CD14-positive monocyte (primary cell): ENCODE data around the gene ASB1. TPM values are rescaled to one million over a fixed set of nuclear protein-coding genes. Genes with fewer than 3 reads are reported as not detected.
A peak's percentile ranks its signal among the peaks of the same experiment; 100 is the strongest.

ENCODE experiments used
- DNase-seq, 3 donors: peaks; one replicate each; pipeline ENCODE4 v3.0.0-alpha.2; 2011 to 2022
- H2AFZ ChIP-seq: 2 replicates; pipeline ENCODE4 v1.6.0; 2012; ENCODE audit warnings: mild to moderate bottlenecking, low read depth, low read length, inconsistent platforms; ENCODE audit not compliant: insufficient read depth, poor library complexity, severe bottlenecking
- H3K27ac ChIP-seq, 2 donors: 1 replicate in 1 of 2; 2 replicates in 1 of 2; pipeline ENCODE4 v1.5.1; 2012 to 2013; ENCODE audit warnings: low read length in 2 of 2, control low read depth in 1 of 2, inconsistent platforms in 1 of 2, low read depth in 1 of 2, mild to moderate bottlenecking in 1 of 2
- H3K27me3 ChIP-seq, 2 donors: one replicate each; pipeline versions ENCODE4 v1.6.0 to v1.6.1; 2011 to 2013; ENCODE audit warnings: low read length in 2 of 2; ENCODE audit not compliant: control insufficient read depth in 2 of 2, insufficient read depth in 2 of 2
- H3K36me3 ChIP-seq, 2 donors: replicated peaks in 1 of 2; 1 replicate in 1 of 2; 2 replicates in 1 of 2; pipeline versions ENCODE4 v1.5.1 to v1.6.1; 2012 to 2013; ENCODE audit warnings: low read length in 2 of 2, control low read depth in 1 of 2, inconsistent platforms in 1 of 2, mild to moderate bottlenecking in 1 of 2; ENCODE audit not compliant: insufficient read depth in 2 of 2, control insufficient read depth in 1 of 2
- H3K4me1 ChIP-seq, 2 donors: 1 replicate in 1 of 2; 2 replicates in 1 of 2; pipeline versions ENCODE4 v1.5.1 to v1.6.1; 2012 to 2013; ENCODE audit warnings: low read length in 2 of 2, control low read depth in 1 of 2, inconsistent platforms in 1 of 2, mild to moderate bottlenecking in 1 of 2, moderate library complexity in 1 of 2; ENCODE audit not compliant: insufficient read depth in 2 of 2, control insufficient read depth in 1 of 2
- H3K4me2 ChIP-seq: replicated peaks from 2 replicates; pipeline ENCODE3; 2012; ENCODE audit warnings: low read length, moderate library complexity, mild to moderate bottlenecking; ENCODE audit not compliant: poor library complexity, severe bottlenecking; ENCODE audit errors: extremely low read depth
- H3K4me3 ChIP-seq, 3 experiments: fragments of 200-600 bp in 1 of 3; sonication (generic) in 1 of 3; replicated peaks in 1 of 3; 1 replicate in 2 of 3; 2 replicates in 1 of 3; pipeline ENCODE4 v1.5.1; 2011 to 2013; ENCODE audit warnings: low read length in 3 of 3, mild to moderate bottlenecking in 3 of 3, control low read depth in 2 of 3, low read depth in 2 of 3, inconsistent platforms in 1 of 3, moderate library complexity in 1 of 3
- H3K79me2 ChIP-seq: 2 replicates; pipeline ENCODE4 v1.6.0; 2012; ENCODE audit warnings: mild to moderate bottlenecking, control low read depth, inconsistent platforms, low read length, moderate library complexity; ENCODE audit not compliant: insufficient read depth
- H3K9ac ChIP-seq: 2 replicates; pipeline ENCODE4 v1.6.0; 2017; ENCODE audit warnings: low read length, mild to moderate bottlenecking; ENCODE audit not compliant: insufficient read depth, poor library complexity, severe bottlenecking
- H3K9me3 ChIP-seq, 2 donors: replicated peaks in 1 of 2; 1 replicate in 1 of 2; 2 replicates in 1 of 2; pipeline versions ENCODE4 v1.5.1 to v1.6.1; 2012 to 2013; ENCODE audit warnings: low read length in 2 of 2, control low read depth in 1 of 2; ENCODE audit not compliant: control insufficient read depth in 1 of 2, insufficient read depth in 1 of 2
- H4K20me1 ChIP-seq: 2 replicates; pipeline ENCODE4 v1.6.0; 2012; ENCODE audit warnings: mild to moderate bottlenecking, low read length, control low read depth, moderate library complexity; ENCODE audit not compliant: insufficient read depth
- H3K27ac Mint-ChIP-seq, 7 donors: one replicate each; pipeline ENCODE4 v1.8.0; 2020; ENCODE audit warnings: mild to moderate bottlenecking in 7 of 7, mixed read lengths in 7 of 7, moderate library complexity in 6 of 7, inconsistent platforms in 2 of 7
- H3K27me3 Mint-ChIP-seq, 3 donors: one replicate each; pipeline ENCODE4 v1.8.0; 2021 to 2022; ENCODE audit warnings: low read depth in 3 of 3, mild to moderate bottlenecking in 3 of 3, mixed read lengths in 3 of 3, moderate library complexity in 3 of 3, inconsistent platforms in 1 of 3
- H3K36me3 Mint-ChIP-seq, 2 donors: one replicate each; pipeline ENCODE4 v1.8.0; 2020; ENCODE audit warnings: mixed read lengths in 2 of 2, inconsistent platforms in 1 of 2, mild to moderate bottlenecking in 1 of 2
- H3K4me1 Mint-ChIP-seq: one replicate; pipeline ENCODE4 v1.8.0; 2020; ENCODE audit warnings: mild to moderate bottlenecking, mixed read lengths
- H3K4me3 Mint-ChIP-seq, 2 donors: one replicate each; pipeline ENCODE4 v1.8.0; 2020; ENCODE audit warnings: mild to moderate bottlenecking in 2 of 2, mixed read lengths in 2 of 2, moderate library complexity in 1 of 2
- H3K9me3 Mint-ChIP-seq, 7 donors: one replicate each; pipeline ENCODE4 v1.8.0; 2020 to 2022; ENCODE audit warnings: mixed read lengths in 7 of 7, mild to moderate bottlenecking in 6 of 7, moderate library complexity in 6 of 7, inconsistent platforms in 2 of 7
- WGBS: methylation state at CpG from one replicate; pipeline ENCODE4 v1.1.5; 2013; ENCODE audit warnings: missing lambda C conversion rate; ENCODE audit not compliant: insufficient coverage; 5-methylcytosine and 5-hydroxymethylcytosine counted together
- intact Hi-C, 2 donors: fragments of 100-400 bp; cut with micrococcal nuclease; formaldehyde crosslinking; loops; one replicate each; pipeline versions ENCODE4 v1.15.0 to v1.15.1; 2023
- polyA plus RNA-seq, 3 donors: library from polyadenylated mRNA; depleted of rRNA in 1 of 3; unstranded in 2 of 3; stranded (reverse) in 1 of 3; fragments of 300-500 nt in 2 of 3; fragments of >200 nt in 1 of 3; fragmentation: Illumina TruSeq in 2 of 3; gene quantifications; 1 replicate in 2 of 3; 2 replicates in 1 of 3; pipeline ENCODE4 v1.2.3, GENCODE V29; 2012 to 2021
- TF ChIP-seq, protein P1 (sequence below): fragments of 200-600 bp; IDR thresholded peaks from one replicate; pipeline ENCODE4 v1.8.0; 2022; ENCODE audit warnings: antibody characterized with exemption, mild to moderate bottlenecking

Gene ASB1
- polyA plus RNA-seq, 3 donors = 15.1 to 22.0 (median 16.0) TPM

DNA sequence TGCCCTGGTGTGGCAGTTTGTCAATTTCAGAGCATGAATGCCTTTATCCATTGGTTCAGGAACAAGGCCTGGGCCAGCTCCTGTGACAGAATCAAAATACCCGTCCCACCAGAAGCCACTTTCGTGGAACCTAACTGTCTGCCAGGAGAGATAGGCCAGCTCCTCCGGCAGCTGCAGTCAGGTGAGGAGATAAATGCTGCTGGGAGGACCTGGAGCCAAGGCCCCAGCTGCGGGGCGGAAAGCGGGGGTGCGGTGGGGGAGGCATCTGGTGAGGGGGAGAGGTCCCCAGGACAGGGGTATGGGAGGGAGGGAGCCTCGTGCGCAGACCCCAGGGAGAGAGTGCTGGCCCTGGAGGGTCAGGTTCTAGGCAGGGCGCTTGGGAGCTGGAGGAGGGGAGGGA is 4.4 kb upstream of the ASB1 start:
- no peak for DNase-seq
- Mint-ChIP-seq H3K36me3 (peaks cover 2 to 4% of the 10 kb centered on the region in 2 donors), H3K27me3 (peaks cover under 1 to 3% (median 2%) of the 10 kb centered on the region in 3 donors), H3K27ac (no peak overlapping the region), H3K4me1 (peaks cover 12% of the 10 kb centered on the region), H3K4me3 (no peak overlapping the region), H3K9me3 (no peaks in the 10 kb centered on the region)
- TF ChIP-seq, protein P1, sequence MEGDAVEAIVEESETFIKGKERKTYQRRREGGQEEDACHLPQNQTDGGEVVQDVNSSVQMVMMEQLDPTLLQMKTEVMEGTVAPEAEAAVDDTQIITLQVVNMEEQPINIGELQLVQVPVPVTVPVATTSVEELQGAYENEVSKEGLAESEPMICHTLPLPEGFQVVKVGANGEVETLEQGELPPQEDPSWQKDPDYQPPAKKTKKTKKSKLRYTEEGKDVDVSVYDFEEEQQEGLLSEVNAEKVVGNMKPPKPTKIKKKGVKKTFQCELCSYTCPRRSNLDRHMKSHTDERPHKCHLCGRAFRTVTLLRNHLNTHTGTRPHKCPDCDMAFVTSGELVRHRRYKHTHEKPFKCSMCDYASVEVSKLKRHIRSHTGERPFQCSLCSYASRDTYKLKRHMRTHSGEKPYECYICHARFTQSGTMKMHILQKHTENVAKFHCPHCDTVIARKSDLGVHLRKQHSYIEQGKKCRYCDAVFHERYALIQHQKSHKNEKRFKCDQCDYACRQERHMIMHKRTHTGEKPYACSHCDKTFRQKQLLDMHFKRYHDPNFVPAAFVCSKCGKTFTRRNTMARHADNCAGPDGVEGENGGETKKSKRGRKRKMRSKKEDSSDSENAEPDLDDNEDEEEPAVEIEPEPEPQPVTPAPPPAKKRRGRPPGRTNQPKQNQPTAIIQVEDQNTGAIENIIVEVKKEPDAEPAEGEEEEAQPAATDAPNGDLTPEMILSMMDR = no peak
- Histone ChIP-seq H3K27me3 (no peaks in the 10 kb centered on the region), H3K9ac (no peak overlapping the region), H4K20me1 (no peaks in the 10 kb centered on the region), H3K9me3 (no peaks in the 10 kb centered on the region), H2AFZ (no peak overlapping the region), H3K27ac (no peak overlapping the region), H3K79me2 (peaks cover 6% of the 10 kb centered on the region), H3K4me1 (peaks cover 7 to 11% of the 10 kb centered on the region in 2 donors), H3K36me3 (no peaks in the 10 kb centered on the region), H3K4me2 (no peak overlapping the region), H3K4me3 (no peak overlapping the region)
- 98% methylated on average over 10 of the region's 10 CpGs for WGBS
- intact Hi-C loops = no loop called here

DNA sequence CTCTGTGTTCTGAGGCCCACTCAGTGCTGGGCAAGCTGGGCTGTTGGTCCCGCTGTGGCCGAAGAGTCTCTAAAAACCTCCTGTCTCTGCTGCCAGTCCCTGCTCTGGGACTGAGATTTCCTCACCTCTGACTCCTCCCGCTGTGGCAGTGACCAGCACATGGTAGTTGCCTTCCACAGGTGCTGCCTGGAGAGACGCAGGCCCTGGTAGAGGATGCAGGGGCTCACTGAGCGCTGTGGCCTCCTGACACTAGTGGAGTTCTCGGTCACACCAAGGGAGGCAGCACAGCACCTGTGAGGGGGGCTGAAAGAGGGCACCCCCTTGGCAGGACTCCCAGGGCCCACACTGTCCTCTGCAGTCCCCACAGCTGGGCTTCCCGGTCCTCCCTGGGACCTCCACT is 3.8 kb upstream of the ASB1 start:
- peaks cover 2 to 4% of the 10 kb centered on the region in 2 donors for H3K36me3 Mint-ChIP-seq
- Histone ChIP-seq H3K4me1 (peaks cover 13 to 18% of the 10 kb centered on the region in 2 donors), H2AFZ (no peak overlapping the region), H3K36me3 (no peaks in the 10 kb centered on the region), H4K20me1 (no peaks in the 10 kb centered on the region), H3K79me2 (peaks cover 12% of the 10 kb centered on the region), H3K4me3 (no peak overlapping the region), H3K27ac (no peak overlapping the region), H3K9me3 (no peaks in the 10 kb centered on the region), H3K4me2 (no peak overlapping the region), H3K27me3 (no peaks in the 10 kb centered on the region), H3K9ac (no peak overlapping the region)
- no peak overlapping the region for H3K4me3 Mint-ChIP-seq
- peaks cover 18% of the 10 kb centered on the region for H3K4me1 Mint-ChIP-seq
- TF ChIP-seq, protein P1 = no peak
- WGBS = 93% methylated on average over 5 of the region's 7 CpGs
- H3K27me3 Mint-ChIP-seq = peaks cover 2 to 3% (median 2%) of the 10 kb centered on the region in 3 donors
- H3K9me3 Mint-ChIP-seq = no peaks in the 10 kb centered on the region
- intact Hi-C loops = no loop called here
- H3K27ac Mint-ChIP-seq = peak overlapping the region in 1 of 7 donors; percentile 41
- no peak for DNase-seq
